ENCODE data around the gene UROS. TPM values are rescaled to one million over a fixed set of nuclear protein-coding genes. Genes with fewer than 3 reads are reported as not detected.

The UROS gene
- total and polyA plus RNA-seq, 2 of the 4 experiments (the other 2 are of a cell fraction), result 48.7 to 56.5 TPM

- WGBS, 2 experiments (ENCODE audit: extremely low coverage in 2 of 2, insufficient read length in 1 of 2), result 84% methylated on average over 10 of the region's 17 CpGs; no CpG with 5 or more reads in 1 of the 2 experiments
- Histone ChIP-seq H2BK120ac (ENCODE audit: low read depth, low read length) (no peak overlapping the region), H3K9ac (ENCODE audit: low read depth, low read length) (no peak overlapping the region), H3K4me3 (ENCODE audit: insufficient read depth, low read depth, low read length) (no peak overlapping the region), H2AK5ac (ENCODE audit: low read depth, low read length) (no peak overlapping the region), H3K4me2 (ENCODE audit: low read depth, low read length) (no peak overlapping the region), H3K18ac (ENCODE audit: low read depth, low read length) (no peak overlapping the region), H2AK9ac (replicated peaks; ENCODE audit: low read depth, low read length, poor library complexity) (no peak overlapping the region), H2BK20ac (ENCODE audit: low read depth, low read length) (no peak overlapping the region), H3K27me3 (ENCODE audit: control insufficient read depth, insufficient read depth, low read length) (no peaks in the 10 kb centered on the region), H4K8ac (ENCODE audit: low read depth in 2 of 2, low read length in 2 of 2) (no peak overlapping the region), H3K14ac (replicated peaks; ENCODE audit: low read depth, low read length) (no peak overlapping the region), H3K23ac (ENCODE audit: low read depth, low read length) (no peak overlapping the region), H4K91ac (ENCODE audit: insufficient read depth, low read depth, low read length) (no peak overlapping the region), H3K79me1 (ENCODE audit: low read depth in 1 of 2, low read length in 2 of 2) (no peaks in the 10 kb centered on the region), H3K4ac (ENCODE audit: low read depth, low read length) (no peak overlapping the region), H3K56ac (ENCODE audit: extremely low read depth, insufficient read depth, low read length) (no peak overlapping the region), H4K5ac (ENCODE audit: low read depth, low read length) (no peak overlapping the region), H2BK5ac (ENCODE audit: low read depth, low read length, poor library complexity, severe bottlenecking) (no peak overlapping the region), H2BK15ac (ENCODE audit: low read depth, low read length) (no peak overlapping the region), H4K20me1 (ENCODE audit: insufficient read depth, low read length) (no peaks in the 10 kb centered on the region), H3K36me3 (ENCODE audit: control insufficient read depth, insufficient read depth, low read length) (peaks cover 26% of the 10 kb centered on the region), H2AFZ (replicated peaks; ENCODE audit: low read length, poor library complexity) (no peak overlapping the region), H3K27ac (ENCODE audit: insufficient read depth, low read length) (no peak overlapping the region), H3K9me1 (ENCODE audit: insufficient read depth, low read length) (no peaks in the 10 kb centered on the region; the same call in 1 of the 2 replicates), H3K9me3 (ENCODE audit: control insufficient read depth, insufficient read depth, low read length) (no peaks in the 10 kb centered on the region), H3K4me1 (ENCODE audit: control insufficient read depth, insufficient read depth, low read length) (no peaks in the 10 kb centered on the region)
- TF ChIP-seq RFX5 (IDR thresholded peaks at IDR 0.05; ENCODE audit: low read depth, low read length) (no peak), CHD1 (IDR thresholded peaks at IDR 0.05; ENCODE audit: low read depth, low read length) (no peak), FOS (IDR thresholded peaks at IDR 0.05; ENCODE audit: low read depth, low read length) (no peak), USF2 (IDR thresholded peaks at IDR 0.05; ENCODE audit: low read depth, low read length) (no peak)
- POLR2A ChIA-PET (ENCODE audit: unreplicated experiment), result no interaction called here
- dilution Hi-C loops (cut with HindIII; ENCODE audit: low sequenced_read_pairs, unreplicated experiment) (no loop called here), intact Hi-C loops (cut with micrococcal nuclease) (no loop called here), in situ Hi-C loops (cut with MboI; ENCODE audit: low sequenced_read_pairs) (no loop called here)
- ATAC-seq (ENCODE audit: low read depth) (no peak), DNase-seq (no peak)
- no TSS peak for BruUV-seq (replicated peaks)
- CTCF ChIA-PET, result no interaction called here
Measured at GRCh38 chr10:125788156-125789034, 34.7 kb downstream of the UROS start.

All from IMR-90 (cell line).